Vagina (tissue), 2 donors: ENCODE results near the gene AQP10.

ENCODE experiments used
- POLR2A ChIP-seq, 2 donors: fragments of 450-650 bp; IDR thresholded peaks; one replicate each; pipeline ENCODE4 v1.6.1; 2017; ENCODE audit warnings: antibody characterized with exemption in 2 of 2, mild to moderate bottlenecking in 2 of 2, moderate library complexity in 2 of 2
- TF ChIP-seq, protein P1 (sequence below), 3 experiments: fragments of 450-650 bp in 2 of 3; fragments of 200-600 bp in 1 of 3; sonication (generic) in 1 of 3; IDR thresholded peaks; one replicate each; pipeline ENCODE4 v1.5.1; 2017 to 2019; ENCODE audit warnings: antibody characterized with exemption in 3 of 3, mild to moderate bottlenecking in 2 of 3, moderate library complexity in 2 of 3

- TF ChIP-seq POLR2A (IDR thresholded peaks at IDR 0.05) = no peak
- TF ChIP-seq, protein P1, sequence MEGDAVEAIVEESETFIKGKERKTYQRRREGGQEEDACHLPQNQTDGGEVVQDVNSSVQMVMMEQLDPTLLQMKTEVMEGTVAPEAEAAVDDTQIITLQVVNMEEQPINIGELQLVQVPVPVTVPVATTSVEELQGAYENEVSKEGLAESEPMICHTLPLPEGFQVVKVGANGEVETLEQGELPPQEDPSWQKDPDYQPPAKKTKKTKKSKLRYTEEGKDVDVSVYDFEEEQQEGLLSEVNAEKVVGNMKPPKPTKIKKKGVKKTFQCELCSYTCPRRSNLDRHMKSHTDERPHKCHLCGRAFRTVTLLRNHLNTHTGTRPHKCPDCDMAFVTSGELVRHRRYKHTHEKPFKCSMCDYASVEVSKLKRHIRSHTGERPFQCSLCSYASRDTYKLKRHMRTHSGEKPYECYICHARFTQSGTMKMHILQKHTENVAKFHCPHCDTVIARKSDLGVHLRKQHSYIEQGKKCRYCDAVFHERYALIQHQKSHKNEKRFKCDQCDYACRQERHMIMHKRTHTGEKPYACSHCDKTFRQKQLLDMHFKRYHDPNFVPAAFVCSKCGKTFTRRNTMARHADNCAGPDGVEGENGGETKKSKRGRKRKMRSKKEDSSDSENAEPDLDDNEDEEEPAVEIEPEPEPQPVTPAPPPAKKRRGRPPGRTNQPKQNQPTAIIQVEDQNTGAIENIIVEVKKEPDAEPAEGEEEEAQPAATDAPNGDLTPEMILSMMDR (IDR thresholded peaks at IDR 0.05) = no peak
These were observed 14.7 kb upstream of the AQP10 start for GRCh38 chr1:154306151-154306550.
